ENCODE measurements around the gene EPN2.

- TF ChIP-seq CTCF (IDR thresholded peaks at IDR 0.05) (no peak), POLR2A (IDR thresholded peaks at IDR 0.05) (no peak), POLR2AphosphoS5 (IDR thresholded peaks at IDR 0.05) (no peak)
These were observed 124.7 kb downstream of the EPN2 start for GRCh38 chr17:19361944-19362276.
